HAP-1 (cell line): ENCODE measurements around the gene LLPH.

Source experiments
- DNase-seq, 2 experiments: peaks; one replicate each; pipeline ENCODE4 v3.0.0-alpha.2; 2016 to 2020; ENCODE audit warnings: low spot score in 2 of 2
- H3K27me3 ChIP-seq: fragments of 250-450 bp; sonication (Bioruptor Pico); 2 replicates; pipeline ENCODE4 v1.5.1; 2020; ENCODE audit warnings: low read depth, mild to moderate bottlenecking, moderate library complexity
- H3K36me3 ChIP-seq: fragments of 250-450 bp; sonication (Bioruptor Pico); replicated peaks from 2 replicates; pipeline ENCODE4 v1.5.1; 2020; ENCODE audit warnings: mild to moderate bottlenecking
- H3K4me1 ChIP-seq: fragments of 250-450 bp; sonication (Bioruptor Pico); 2 replicates; pipeline ENCODE4 v1.5.1; 2020; ENCODE audit warnings: mild to moderate bottlenecking
- H3K4me3 ChIP-seq: fragments of 250-450 bp; sonication (Bioruptor Pico); 2 replicates; pipeline ENCODE4 v1.5.1; 2020; ENCODE audit warnings: mild to moderate bottlenecking, moderate library complexity
- H3K9me3 ChIP-seq: fragments of 250-450 bp; sonication (Bioruptor Pico); 2 replicates; pipeline ENCODE4 v1.5.1; 2020; ENCODE audit warnings: mild to moderate bottlenecking, moderate library complexity
- in situ Hi-C: fragments of 300-500 bp; cut with MboI; formaldehyde crosslinking; loops from 3 replicates; pipeline ENCODE4 v1.14.3; 2020; ENCODE audit warnings: low sequenced_read_pairs, inconsistent platforms, mixed read lengths

Gene LLPH

DNA sequence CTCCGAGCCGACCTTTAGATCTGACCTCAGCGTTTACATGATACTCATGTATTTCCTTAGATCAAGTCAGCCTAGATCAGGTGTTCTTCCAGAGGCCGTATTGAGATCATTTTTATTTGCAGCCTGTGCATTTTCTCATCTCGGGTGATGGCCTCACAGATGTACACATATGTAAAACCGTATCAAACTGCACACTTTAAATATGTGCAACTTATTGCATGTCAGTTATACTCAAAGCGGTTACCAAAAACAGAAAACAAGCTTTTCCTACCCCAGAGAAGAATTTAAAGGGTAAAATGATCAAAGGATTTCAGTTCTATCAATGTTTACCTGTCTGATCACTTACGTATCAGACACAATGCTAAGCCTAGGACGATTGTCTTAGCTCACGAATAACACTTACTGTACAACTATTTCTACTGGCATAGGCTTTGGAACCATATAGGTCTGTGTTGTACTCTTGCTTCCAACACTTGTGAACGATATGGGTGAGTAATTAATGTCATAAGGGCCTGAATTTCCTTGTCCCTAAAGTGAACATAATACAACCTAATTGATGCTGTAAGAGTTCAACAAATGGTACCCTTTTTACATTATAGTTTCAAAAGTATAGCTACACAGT is 628 bp upstream of the LLPH start:
- Histone ChIP-seq H3K27me3 (no peaks in the 10 kb centered on the region), H3K4me3 (peak overlapping the region; percentile 71), H3K36me3 (peaks cover 23% of the 10 kb centered on the region), H3K4me1 (peaks cover 5% of the 10 kb centered on the region; the same call in 1 of the 2 replicates), H3K9me3 (no peaks in the 10 kb centered on the region)
- DNase-seq = peak in 1 of 2 experiments; percentile 8
- in situ Hi-C loops = no loop called here

- no peaks in the 10 kb centered on the region for H3K9me3 ChIP-seq
- no peaks in the 10 kb centered on the region for H3K27me3 ChIP-seq
- H3K36me3 ChIP-seq = peaks cover 33% of the 10 kb centered on the region
- H3K4me1 ChIP-seq = peaks cover 5% of the 10 kb centered on the region; the same call in 1 of the 2 replicates
- no peak for DNase-seq
- in situ Hi-C loops = no loop called here
- H3K4me3 ChIP-seq = peak overlapping the region; percentile 71
These were observed 650 bp downstream of the LLPH start for GRCh38 chr12:66129934-66130266.

DNA sequence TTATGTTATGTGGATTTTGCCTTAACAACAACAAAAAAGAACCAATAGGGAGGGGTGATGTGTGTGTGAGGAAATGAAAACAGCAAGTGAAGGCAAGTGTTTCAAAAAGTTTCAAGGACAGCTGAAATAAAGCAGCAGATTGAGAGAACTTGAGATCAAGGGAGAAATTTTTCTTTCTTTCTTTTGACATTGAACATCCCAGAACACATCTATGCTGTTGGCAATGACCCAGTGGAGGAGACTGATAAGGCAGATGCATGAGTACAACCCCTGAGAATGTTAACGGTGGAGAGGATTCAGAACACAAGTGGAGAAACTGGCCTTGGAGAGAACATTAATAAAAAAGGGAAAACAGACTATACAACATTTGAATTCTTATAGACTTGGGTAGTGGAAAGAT is 2.9 kb downstream of the LLPH start:
- Histone ChIP-seq H3K27me3 (no peaks in the 10 kb centered on the region), H3K4me1 (peaks cover 5% of the 10 kb centered on the region; the same call in 1 of the 2 replicates), H3K4me3 (no peak overlapping the region), H3K36me3 (peaks cover 44% of the 10 kb centered on the region), H3K9me3 (no peaks in the 10 kb centered on the region)
- in situ Hi-C loops = no loop called here
- DNase-seq = no peak

DNA sequence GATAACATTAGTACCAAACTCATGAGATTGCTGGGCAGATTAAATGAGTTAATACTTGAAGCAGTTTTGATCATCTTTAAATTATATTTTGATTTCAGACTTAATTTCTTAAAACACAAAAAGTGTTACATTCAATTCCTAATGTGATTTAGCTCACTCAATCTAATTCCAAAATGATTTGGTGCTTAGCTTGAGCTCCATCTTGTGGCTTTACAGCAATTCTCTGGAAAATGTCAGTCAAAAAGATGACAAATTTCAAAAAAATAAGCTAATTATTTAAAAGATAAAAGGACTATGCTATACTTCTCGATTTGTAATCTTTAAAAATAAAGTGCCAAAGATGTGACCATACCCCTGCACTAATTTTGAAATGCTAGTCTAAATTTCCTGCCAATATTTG is 10.1 kb downstream of the LLPH start:
- H3K27me3 ChIP-seq = no peaks in the 10 kb centered on the region
- no peaks in the 10 kb centered on the region for H3K4me1 ChIP-seq
- H3K36me3 ChIP-seq = peaks cover 31% of the 10 kb centered on the region
- no peak overlapping the region for H3K4me3 ChIP-seq
- in situ Hi-C loops = no loop called here
- DNase-seq = no peak
- H3K9me3 ChIP-seq = no peaks in the 10 kb centered on the region

GRCh38 chr12:66119870-66120241 is 10.7 kb downstream of the LLPH start:
- H3K4me1 ChIP-seq = no peaks in the 10 kb centered on the region
- in situ Hi-C loops = no loop called here
- DNase-seq = no peak
- no peak overlapping the region for H3K4me3 ChIP-seq
- H3K9me3 ChIP-seq = no peaks in the 10 kb centered on the region
- H3K27me3 ChIP-seq = no peaks in the 10 kb centered on the region
- H3K36me3 ChIP-seq = peaks cover 25% of the 10 kb centered on the region

DNA sequence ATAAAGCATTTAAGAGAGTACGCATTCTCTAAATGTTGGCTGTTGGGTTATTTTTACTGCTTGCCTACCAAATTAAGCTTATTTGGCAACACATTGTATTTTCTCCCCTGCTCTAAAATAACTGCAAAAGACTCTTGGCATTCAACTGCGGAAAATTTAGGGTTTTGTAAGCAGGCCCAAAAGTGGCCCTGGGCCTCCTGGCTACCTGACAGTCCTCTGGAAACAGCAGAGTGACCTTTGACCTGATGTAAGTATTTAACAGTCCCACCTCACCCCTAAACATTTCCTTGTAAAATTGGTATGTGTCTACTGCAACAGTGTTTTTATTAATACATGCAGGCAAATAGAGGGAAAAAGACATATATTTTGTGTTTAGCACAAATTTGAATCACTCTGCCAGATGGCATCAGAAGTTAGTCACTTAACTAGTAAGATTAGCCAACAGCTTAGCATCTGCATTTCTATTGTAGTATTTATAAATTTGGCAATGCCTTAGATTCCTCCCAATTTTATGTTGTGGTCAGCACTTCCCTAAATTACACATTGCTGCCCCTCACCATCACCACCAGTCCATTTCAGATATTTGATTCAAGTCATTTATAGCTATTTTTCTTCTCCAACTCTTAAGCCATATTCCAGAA is 11.2 kb downstream of the LLPH start:
- H3K36me3 ChIP-seq = peaks cover 20% of the 10 kb centered on the region
- no peaks in the 10 kb centered on the region for H3K27me3 ChIP-seq
- H3K9me3 ChIP-seq = no peaks in the 10 kb centered on the region
- H3K4me1 ChIP-seq = no peaks in the 10 kb centered on the region
- in situ Hi-C loops = no loop called here
- no peak overlapping the region for H3K4me3 ChIP-seq
- DNase-seq = no peak

- Histone ChIP-seq H3K9me3 (no peaks in the 10 kb centered on the region), H3K36me3 (peaks cover 10% of the 10 kb centered on the region), H3K4me1 (no peaks in the 10 kb centered on the region), H3K27me3 (no peaks in the 10 kb centered on the region), H3K4me3 (no peak overlapping the region)
- in situ Hi-C loops = no loop called here
- no peak for DNase-seq
These were observed 12.2 kb downstream of the LLPH start for GRCh38 chr12:66118240-66118891.

- DNase-seq = no peak
- Histone ChIP-seq H3K27me3 (no peaks in the 10 kb centered on the region; the same call in 1 of the 2 replicates), H3K36me3 (peaks cover 7% of the 10 kb centered on the region; the same call in 1 of the 2 replicates), H3K4me3 (no peak overlapping the region), H3K9me3 (no peaks in the 10 kb centered on the region), H3K4me1 (no peaks in the 10 kb centered on the region)
- in situ Hi-C loops = no loop called here
These were observed 13.3 kb downstream of the LLPH start for GRCh38 chr12:66117242-66117641.

GRCh38 chr12:66115071-66115600 is 15.4 kb downstream of the LLPH start:
- H3K4me1 ChIP-seq = no peaks in the 10 kb centered on the region
- in situ Hi-C loops = no loop called here
- no peak overlapping the region for H3K4me3 ChIP-seq
- DNase-seq = no peak
- H3K27me3 ChIP-seq = no peaks in the 10 kb centered on the region; the same call in 1 of the 2 replicates
- no peaks in the 10 kb centered on the region for H3K36me3 ChIP-seq
- no peaks in the 10 kb centered on the region for H3K9me3 ChIP-seq

DNA sequence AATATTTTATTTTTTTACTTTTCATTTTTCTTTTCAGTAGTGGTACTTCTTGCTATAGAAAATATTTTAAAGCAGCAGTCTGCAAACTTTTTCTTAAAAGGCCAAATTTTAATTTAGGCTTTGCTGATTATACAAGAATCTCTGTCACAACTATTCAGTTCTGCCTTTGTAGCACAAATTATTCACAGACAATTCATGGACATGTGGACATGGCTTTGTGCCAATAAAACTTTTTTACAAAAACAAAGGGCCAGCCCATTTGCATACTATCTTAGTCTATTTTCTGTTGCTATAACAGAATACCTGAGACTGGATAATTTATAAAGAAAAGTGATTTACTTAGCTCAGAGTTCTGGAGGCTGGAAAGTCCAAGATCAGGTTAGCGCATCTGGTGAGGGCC is 17.1 kb downstream of the LLPH start:
- no peaks in the 10 kb centered on the region for H3K36me3 ChIP-seq
- no peak overlapping the region for H3K4me3 ChIP-seq
- DNase-seq = no peak
- H3K27me3 ChIP-seq = no peaks in the 10 kb centered on the region; the same call in 1 of the 2 replicates
- no peaks in the 10 kb centered on the region for H3K4me1 ChIP-seq
- no peaks in the 10 kb centered on the region for H3K9me3 ChIP-seq
- in situ Hi-C loops = no loop called here

GRCh38 chr12:66111605-66112004 is 18.9 kb downstream of the LLPH start:
- Histone ChIP-seq H3K4me3 (no peak overlapping the region), H3K4me1 (no peaks in the 10 kb centered on the region), H3K27me3 (no peaks in the 10 kb centered on the region; the same call in 1 of the 2 replicates), H3K9me3 (no peaks in the 10 kb centered on the region), H3K36me3 (no peaks in the 10 kb centered on the region)
- in situ Hi-C loops = no loop called here
- DNase-seq = no peak

GRCh38 chr12:66109056-66109455 is 21.5 kb downstream of the LLPH start:
- no peaks in the 10 kb centered on the region; the same call in 1 of the 2 replicates for H3K4me1 ChIP-seq
- no peak for DNase-seq
- H3K9me3 ChIP-seq = no peaks in the 10 kb centered on the region
- no peaks in the 10 kb centered on the region for H3K36me3 ChIP-seq
- peaks cover 2% of the 10 kb centered on the region; the same call in 1 of the 2 replicates for H3K27me3 ChIP-seq
- H3K4me3 ChIP-seq = no peak overlapping the region
- in situ Hi-C loops = no loop called here

- Histone ChIP-seq H3K36me3 (no peaks in the 10 kb centered on the region), H3K4me1 (no peaks in the 10 kb centered on the region; the same call in 1 of the 2 replicates), H3K27me3 (peaks cover 7% of the 10 kb centered on the region; the same call in 1 of the 2 replicates), H3K4me3 (no peak overlapping the region), H3K9me3 (no peaks in the 10 kb centered on the region)
- in situ Hi-C loops = no loop called here
- DNase-seq = no peak
These were observed 22.2 kb downstream of the LLPH start for GRCh38 chr12:66108386-66108785.

DNA sequence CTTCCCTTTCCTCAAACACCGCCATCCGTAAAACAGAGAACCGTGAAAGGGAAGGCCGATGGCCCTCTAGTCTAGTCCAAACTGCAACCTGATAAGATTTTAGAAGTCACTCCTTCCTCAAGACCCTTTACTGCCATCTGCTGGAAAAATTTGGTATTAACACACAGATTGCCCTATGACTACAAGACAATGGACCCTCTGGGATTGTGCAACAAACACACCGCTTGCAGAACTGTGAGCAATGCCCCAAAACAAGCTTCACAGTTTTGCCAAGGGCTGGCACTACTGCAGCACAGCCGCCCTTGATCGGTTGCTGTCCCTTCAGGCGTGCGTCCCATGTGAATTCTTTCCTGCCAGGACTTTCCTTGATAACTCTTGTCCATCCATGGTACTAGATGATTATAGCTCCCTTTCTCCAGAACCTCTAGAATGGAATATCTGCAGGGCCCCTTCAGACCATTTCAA is 23.1 kb downstream of the LLPH start:
- in situ Hi-C loops = no loop called here

More for the DNA sequence above, 23.1 kb downstream of the LLPH start:
- peak; percentile 82 to 86 for DNase-seq
- Histone ChIP-seq H3K36me3 (no peaks in the 10 kb centered on the region), H3K9me3 (no peaks in the 10 kb centered on the region), H3K4me3 (no peak overlapping the region), H3K27me3 (peaks cover 9% of the 10 kb centered on the region; the same call in 1 of the 2 replicates), H3K4me1 (no peaks in the 10 kb centered on the region; the same call in 1 of the 2 replicates)
